Measurements from ENCODE around the gene SNX7.

Gene SNX7

GRCh38 chr1:98723574-98723973 is 62.1 kb downstream of the SNX7 start:
- Histone ChIP-seq H3K9me3 (ENCODE audit: control insufficient read depth, insufficient read depth, low read depth, low read length) (0 out of 2 replicates have a peak, but pooled peaks cover 2% of the 10 kb centered on the region), H3K9ac (ENCODE audit: low read length) (no peak overlapping the region), H3K4me1 (ENCODE audit: control insufficient read depth, insufficient read depth, low read length) (no peaks in the 10 kb centered on the region; the same call in 1 of the 2 replicates), H3K27ac (ENCODE audit: low read depth, low read length) (no peak overlapping the region), H3K27me3 (ENCODE audit: control insufficient read depth, insufficient read depth, low read length) (no peaks in the 10 kb centered on the region), H3K36me3 (ENCODE audit: control insufficient read depth, insufficient read depth, low read length) (peaks cover 2% of the 10 kb centered on the region; the same call in 1 of the 2 replicates), H3K4me3 (ENCODE audit: low read depth, low read length) (no peak overlapping the region)

- H3K9me3 ChIP-seq (ENCODE audit: control insufficient read depth, insufficient read depth, low read depth, low read length): 0 out of 2 replicates have a peak, but pooled peaks cover 2% of the 10 kb centered on the region
- no peak overlapping the region for H3K4me3 ChIP-seq (ENCODE audit: low read depth, low read length)
- no peaks in the 10 kb centered on the region for H3K36me3 ChIP-seq (ENCODE audit: control insufficient read depth, insufficient read depth, low read length)
- no peak overlapping the region for H3K27ac ChIP-seq (ENCODE audit: low read depth, low read length)
- H3K9ac ChIP-seq (ENCODE audit: low read length): no peak overlapping the region
- no peaks in the 10 kb centered on the region for H3K27me3 ChIP-seq (ENCODE audit: control insufficient read depth, insufficient read depth, low read length)
- peaks cover 6% of the 10 kb centered on the region; the same call in 1 of the 2 replicates for H3K4me1 ChIP-seq (ENCODE audit: control insufficient read depth, insufficient read depth, low read length)
These were observed 71.7 kb downstream of the SNX7 start for GRCh38 chr1:98732985-98733781.

GRCh38 chr1:98733782-98734112 is 72.2 kb downstream of the SNX7 start:
- H3K27ac ChIP-seq (ENCODE audit: low read depth, low read length): no peak overlapping the region

GRCh38 chr1:98735756-98736155 is 74.2 kb downstream of the SNX7 start:
- H3K9me3 ChIP-seq (ENCODE audit: control insufficient read depth, insufficient read depth, low read depth, low read length): no peaks in the 10 kb centered on the region
- no peaks in the 10 kb centered on the region for H3K36me3 ChIP-seq (ENCODE audit: control insufficient read depth, insufficient read depth, low read length)
- H3K9ac ChIP-seq (ENCODE audit: low read length): no peak overlapping the region
- H3K4me1 ChIP-seq (ENCODE audit: control insufficient read depth, insufficient read depth, low read length): peaks cover 6% of the 10 kb centered on the region; the same call in 1 of the 2 replicates
- H3K27me3 ChIP-seq (ENCODE audit: control insufficient read depth, insufficient read depth, low read length): no peaks in the 10 kb centered on the region
- no peak overlapping the region for H3K27ac ChIP-seq (ENCODE audit: low read depth, low read length)
- no peak overlapping the region for H3K4me3 ChIP-seq (ENCODE audit: low read depth, low read length)

More at GRCh38 chr1:98733782-98734112, 72.2 kb downstream of the SNX7 start:
- Histone ChIP-seq H3K9me3 (ENCODE audit: control insufficient read depth, insufficient read depth, low read depth, low read length) (no peaks in the 10 kb centered on the region), H3K9ac (ENCODE audit: low read length) (no peak overlapping the region), H3K4me1 (ENCODE audit: control insufficient read depth, insufficient read depth, low read length) (peaks cover 6% of the 10 kb centered on the region; the same call in 1 of the 2 replicates), H3K4me3 (ENCODE audit: low read depth, low read length) (no peak overlapping the region), H3K36me3 (ENCODE audit: control insufficient read depth, insufficient read depth, low read length) (no peaks in the 10 kb centered on the region), H3K27me3 (ENCODE audit: control insufficient read depth, insufficient read depth, low read length) (no peaks in the 10 kb centered on the region)

- no peaks in the 10 kb centered on the region for H3K4me1 ChIP-seq (ENCODE audit: control insufficient read depth, insufficient read depth, low read length)
- H3K9ac ChIP-seq (ENCODE audit: low read length): no peak overlapping the region
- no peak overlapping the region for H3K4me3 ChIP-seq (ENCODE audit: low read depth, low read length)
- no peaks in the 10 kb centered on the region for H3K27me3 ChIP-seq (ENCODE audit: control insufficient read depth, insufficient read depth, low read length)
- no peaks in the 10 kb centered on the region for H3K9me3 ChIP-seq (ENCODE audit: control insufficient read depth, insufficient read depth, low read depth, low read length)
- no peaks in the 10 kb centered on the region for H3K36me3 ChIP-seq (ENCODE audit: control insufficient read depth, insufficient read depth, low read length)
- H3K27ac ChIP-seq (ENCODE audit: low read depth, low read length): no peak overlapping the region
These were observed 76.3 kb downstream of the SNX7 start for GRCh38 chr1:98737835-98738234.

- no peak overlapping the region for H3K27ac ChIP-seq (ENCODE audit: low read depth, low read length)
These were observed 78.2 kb downstream of the SNX7 start for GRCh38 chr1:98739762-98740161.

GRCh38 chr1:98741164-98741563 is 79.6 kb downstream of the SNX7 start:
- Histone ChIP-seq H3K27me3 (ENCODE audit: control insufficient read depth, insufficient read depth, low read length) (no peaks in the 10 kb centered on the region), H3K4me1 (ENCODE audit: control insufficient read depth, insufficient read depth, low read length) (no peaks in the 10 kb centered on the region), H3K4me3 (ENCODE audit: low read depth, low read length) (no peak overlapping the region), H3K9me3 (ENCODE audit: control insufficient read depth, insufficient read depth, low read depth, low read length) (no peaks in the 10 kb centered on the region), H3K9ac (ENCODE audit: low read length) (no peak overlapping the region), H3K27ac (ENCODE audit: low read depth, low read length) (no peak overlapping the region), H3K36me3 (ENCODE audit: control insufficient read depth, insufficient read depth, low read length) (no peaks in the 10 kb centered on the region)

More at GRCh38 chr1:98739762-98740161, 78.2 kb downstream of the SNX7 start:
- H3K36me3 ChIP-seq (ENCODE audit: control insufficient read depth, insufficient read depth, low read length): no peaks in the 10 kb centered on the region
- H3K9ac ChIP-seq (ENCODE audit: low read length): no peak overlapping the region
- no peak overlapping the region for H3K4me3 ChIP-seq (ENCODE audit: low read depth, low read length)
- no peaks in the 10 kb centered on the region for H3K9me3 ChIP-seq (ENCODE audit: control insufficient read depth, insufficient read depth, low read depth, low read length)
- no peaks in the 10 kb centered on the region for H3K27me3 ChIP-seq (ENCODE audit: control insufficient read depth, insufficient read depth, low read length)
- H3K4me1 ChIP-seq (ENCODE audit: control insufficient read depth, insufficient read depth, low read length): no peaks in the 10 kb centered on the region

- no peaks in the 10 kb centered on the region for H3K27me3 ChIP-seq (ENCODE audit: control insufficient read depth, insufficient read depth, low read length)
- no peak overlapping the region for H3K27ac ChIP-seq (ENCODE audit: low read depth, low read length)
- no peak overlapping the region for H3K9ac ChIP-seq (ENCODE audit: low read length)
- H3K4me1 ChIP-seq (ENCODE audit: control insufficient read depth, insufficient read depth, low read length): no peaks in the 10 kb centered on the region
- no peak overlapping the region for H3K4me3 ChIP-seq (ENCODE audit: low read depth, low read length)
- H3K36me3 ChIP-seq (ENCODE audit: control insufficient read depth, insufficient read depth, low read length): no peaks in the 10 kb centered on the region
- no peaks in the 10 kb centered on the region for H3K9me3 ChIP-seq (ENCODE audit: control insufficient read depth, insufficient read depth, low read depth, low read length)
These were observed 87.7 kb downstream of the SNX7 start for GRCh38 chr1:98749152-98749756.

GRCh38 chr1:98754176-98754575 is 92.7 kb downstream of the SNX7 start:
- Histone ChIP-seq H3K4me3 (ENCODE audit: low read depth, low read length) (no peak overlapping the region), H3K36me3 (ENCODE audit: control insufficient read depth, insufficient read depth, low read length) (no peaks in the 10 kb centered on the region), H3K27me3 (ENCODE audit: control insufficient read depth, insufficient read depth, low read length) (no peaks in the 10 kb centered on the region), H3K9me3 (ENCODE audit: control insufficient read depth, insufficient read depth, low read depth, low read length) (no peaks in the 10 kb centered on the region), H3K9ac (ENCODE audit: low read length) (no peak overlapping the region), H3K27ac (ENCODE audit: low read depth, low read length) (no peak overlapping the region), H3K4me1 (ENCODE audit: control insufficient read depth, insufficient read depth, low read length) (no peaks in the 10 kb centered on the region)

GRCh38 chr1:98761219-98761865 is 99.8 kb downstream of the SNX7 start:
- Histone ChIP-seq H3K9ac (ENCODE audit: low read length) (no peak overlapping the region), H3K4me1 (ENCODE audit: control insufficient read depth, insufficient read depth, low read length) (no peaks in the 10 kb centered on the region), H3K4me3 (ENCODE audit: low read depth, low read length) (no peak overlapping the region), H3K9me3 (ENCODE audit: control insufficient read depth, insufficient read depth, low read depth, low read length) (no peaks in the 10 kb centered on the region), H3K36me3 (ENCODE audit: control insufficient read depth, insufficient read depth, low read length) (no peaks in the 10 kb centered on the region), H3K27ac (ENCODE audit: low read depth, low read length) (no peak overlapping the region), H3K27me3 (ENCODE audit: control insufficient read depth, insufficient read depth, low read length) (no peaks in the 10 kb centered on the region)
